Ovary (tissue), 3 donors: ENCODE measurements around the gene OLFM1.

ENCODE experiments used
- CTCF ChIP-seq, 3 donors: fragments of 450-650 bp in 2 of 3; fragments of 200-600 bp in 1 of 3; IDR thresholded peaks; one replicate each; pipeline versions ENCODE4 v1.5.1 to v1.8.0; 2016 to 2022; ENCODE audit warnings: antibody characterized with exemption in 3 of 3, mild to moderate bottlenecking in 1 of 3
- POLR2A ChIP-seq: fragments of 450-650 bp; IDR thresholded peaks from one replicate; pipeline ENCODE4 v1.6.1; 2017; ENCODE audit warnings: antibody characterized with exemption, mild to moderate bottlenecking, moderate library complexity
- donor health status: DM: no; HTN: no; CAD: no.

DNA sequence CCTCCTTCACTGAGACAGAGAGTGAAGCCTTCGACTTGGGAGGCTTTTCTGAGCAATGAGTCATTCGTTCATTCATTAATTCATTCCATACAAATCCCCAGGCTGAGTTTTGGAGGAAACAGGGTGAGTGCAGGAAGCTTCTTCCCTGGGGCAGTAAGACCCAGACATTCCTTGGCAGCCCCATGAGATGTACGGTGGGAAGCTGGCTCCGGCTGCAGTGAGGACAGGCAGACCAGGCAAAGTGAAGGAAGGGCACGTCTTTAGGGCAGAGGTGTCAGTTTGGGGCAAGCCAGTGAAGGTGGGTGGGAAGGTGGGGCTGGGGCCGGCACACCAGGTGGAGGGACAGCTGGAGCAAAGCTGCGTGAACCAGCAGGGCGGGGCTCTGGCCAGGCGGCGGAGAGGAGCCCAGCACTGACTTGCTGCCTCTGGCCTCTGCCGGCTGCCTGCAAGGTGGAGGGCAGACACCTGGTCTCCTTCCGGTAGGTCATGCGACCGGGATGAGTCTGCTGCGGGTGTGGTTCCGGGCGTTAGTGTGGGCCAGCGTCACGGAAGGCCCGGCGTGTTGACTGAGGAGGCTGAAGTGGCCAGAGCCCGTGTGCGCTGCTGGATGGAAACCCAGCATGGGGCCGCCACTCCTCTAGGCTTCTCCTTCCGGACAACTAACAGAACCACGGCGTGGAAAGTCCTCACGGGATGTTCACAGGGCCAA lies 16.6 kb downstream of the OLFM1 start:
- no peak for TF ChIP-seq POLR2A
- TF ChIP-seq CTCF (IDR thresholded peaks at IDR 0.05), result no peak
